ENCODE data around the gene KIAA1755.

DNA sequence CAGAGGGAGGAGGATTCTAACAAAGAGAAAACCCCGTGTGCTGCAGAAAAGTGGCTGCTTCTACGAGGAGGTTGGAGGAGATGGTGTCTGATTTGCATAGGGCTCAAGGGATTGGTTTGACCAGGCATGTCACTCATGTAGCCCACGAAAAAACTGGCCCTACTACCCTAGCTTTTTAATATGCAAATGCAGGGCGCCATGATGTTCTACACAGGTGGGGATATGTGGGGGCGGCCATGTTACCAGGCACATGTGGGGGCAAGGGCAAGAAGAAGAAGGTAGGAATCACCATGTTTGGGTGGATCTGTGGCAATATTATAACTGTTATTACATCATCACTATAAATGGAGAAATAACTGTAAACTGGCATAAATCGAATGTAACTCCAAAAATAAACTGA, 9.9 kb downstream of the KIAA1755 start:
- TF ChIP-seq POLR2A (IDR thresholded peaks at IDR 0.05; ENCODE audit: low read length) (no peak), GATA1 (IDR thresholded peaks at IDR 0.05; ENCODE audit: low read depth, low read length) (no peak)

All from erythroblast (primary cell).